ENCODE data around the gene GLE1. TPM values are rescaled to one million over a fixed set of nuclear protein-coding genes. Genes with fewer than 3 reads are reported as not detected.
A peak's percentile ranks its signal among the peaks of the same experiment; 100 is the strongest.
"Not testable (repeated sequence)": the region's sequence is repeated elsewhere in the genome, so short reads cannot be mapped to it uniquely, and the experiment has no call there.

GLE1 gene
- total and polyA plus RNA-seq, 8 donors = 10.3 to 33.5 (median 14.0) TPM

DNA sequence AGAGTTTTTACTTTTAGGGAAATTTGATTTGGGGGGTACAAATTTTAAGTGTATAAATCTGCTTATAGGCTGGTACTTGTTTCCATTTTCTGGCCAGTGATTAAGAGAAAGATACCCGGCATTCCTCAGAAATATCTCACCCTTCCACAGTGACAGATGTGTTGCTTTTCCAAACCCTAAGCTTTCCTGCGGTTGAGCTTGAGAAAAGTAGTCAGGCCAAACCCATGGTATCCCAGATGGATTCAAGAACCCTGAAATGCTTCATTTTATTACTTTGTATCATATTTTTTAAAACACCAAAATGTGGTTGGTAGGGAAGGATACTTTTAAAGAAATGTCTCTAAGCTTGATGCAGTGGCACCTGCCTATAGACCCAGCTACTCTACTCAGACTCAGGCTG, 71.4 kb downstream of the GLE1 start:
- intact Hi-C loops (cut with DNase I; ENCODE audit: low total_unique reads) = no loop called here
- H3K36me3 ChIP-seq = peaks cover 80 to 98% (median 96%) of the 10 kb centered on the region in 4 donors

DNA sequence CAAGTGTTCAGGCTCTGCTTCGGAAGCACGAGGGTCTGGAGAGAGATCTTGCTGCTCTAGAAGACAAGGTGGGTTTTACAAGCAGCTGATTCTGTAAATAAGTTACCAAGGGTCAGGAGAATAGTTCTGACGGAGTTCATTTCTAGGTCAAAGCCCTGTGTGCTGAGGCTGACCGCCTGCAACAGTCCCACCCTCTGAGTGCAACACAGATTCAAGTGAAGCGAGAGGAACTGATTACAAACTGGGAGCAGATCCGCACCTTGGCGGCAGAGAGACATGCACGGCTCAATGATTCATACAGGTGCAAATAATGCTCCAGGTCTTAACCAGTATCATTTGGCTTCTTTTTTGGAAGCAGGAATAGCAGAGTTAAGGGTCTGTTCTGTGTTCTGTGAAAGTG, 72.7 kb downstream of the GLE1 start:
- H3K36me3 ChIP-seq = peaks cover 83 to 98% (median 96%) of the 10 kb centered on the region in 4 donors
- H3K9me3 ChIP-seq = no peaks in the 10 kb centered on the region
- intact Hi-C loops (cut with DNase I; ENCODE audit: low total_unique reads) = no loop called here
- WGBS, 5 donors = 87 to 94% (median 90%) methylated on average over 8 of the region's 8 CpGs
- TF ChIP-seq CTCF (IDR thresholded peaks at IDR 0.05) = no peak
- TF ChIP-seq EP300 (IDR thresholded peaks at IDR 0.05) = no peak
- TF ChIP-seq POLR2AphosphoS5 (IDR thresholded peaks at IDR 0.05) = no peak
- TF ChIP-seq POLR2A (IDR thresholded peaks at IDR 0.05) = no peak
- H3K4me3 ChIP-seq = no peak overlapping the region
- H3K4me1 ChIP-seq = peaks cover 0 to 19% (median 5%) of the 10 kb centered on the region in 4 donors
- no peak for DNase-seq
- no peaks in the 10 kb centered on the region for H3K27me3 ChIP-seq
- H3K27ac ChIP-seq = no peak overlapping the region

More for the DNA sequence above, 71.4 kb downstream of the GLE1 start:
- Histone ChIP-seq H3K9me3 (no peaks in the 10 kb centered on the region), H3K27me3 (no peaks in the 10 kb centered on the region), H3K27ac (peak overlapping the region in 3 of 5 donors; percentile 11 to 38 (median 28)), H3K4me1 (peaks cover 0 to 19% (median 5%) of the 10 kb centered on the region in 4 donors), H3K4me3 (no peak overlapping the region)
- DNase-seq = no peak
- WGBS, 5 donors = 77 to 94% (median 87%) methylated on average over 2 of the region's 2 CpGs
- TF ChIP-seq POLR2AphosphoS5 (IDR thresholded peaks at IDR 0.05) (no peak), CTCF (IDR thresholded peaks at IDR 0.05) (no peak), EP300 (IDR thresholded peaks at IDR 0.05) (no peak)

DNA sequence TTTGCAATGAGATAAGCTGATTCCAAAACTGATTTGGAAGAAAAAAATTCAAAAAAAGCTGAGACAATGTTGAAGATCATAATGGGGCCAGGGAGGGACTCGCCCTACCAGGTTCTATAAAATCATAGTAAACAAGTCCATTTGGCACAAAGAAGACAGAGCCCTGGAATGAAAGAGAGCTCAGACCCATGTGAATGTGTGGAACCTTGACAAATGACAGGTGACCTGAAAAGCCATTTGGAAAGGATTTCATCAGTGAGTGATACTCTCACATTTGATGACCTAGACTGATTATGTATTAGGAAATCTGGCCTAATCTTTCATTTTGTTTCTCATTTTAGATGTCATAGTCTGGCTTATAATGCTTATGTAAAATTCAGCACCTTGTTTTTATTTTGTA, 74.7 kb downstream of the GLE1 start:
- peaks cover 91 to 100% (median 99%) of the 10 kb centered on the region in 4 donors for H3K36me3 ChIP-seq
- no peaks in the 10 kb centered on the region for H3K27me3 ChIP-seq
- H3K4me3 ChIP-seq = no peak overlapping the region
- no peaks in the 10 kb centered on the region for H3K9me3 ChIP-seq
- WGBS, 5 donors = 68 to 92% (median 83%) methylated on average over 1 of the region's 1 CpG
- H3K27ac ChIP-seq = no peak overlapping the region
- peaks cover 0 to 19% (median 5%) of the 10 kb centered on the region in 4 donors for H3K4me1 ChIP-seq
- no peak for TF ChIP-seq EP300 (IDR thresholded peaks at IDR 0.05)
- TF ChIP-seq CTCF (IDR thresholded peaks at IDR 0.05) = no peak
- no peak for TF ChIP-seq POLR2A (IDR thresholded peaks at IDR 0.05)
- TF ChIP-seq POLR2AphosphoS5 (IDR thresholded peaks at IDR 0.05) = no peak
- intact Hi-C loops (cut with DNase I; ENCODE audit: low total_unique reads) = no loop called here
- no peak for DNase-seq

- H3K4me3 ChIP-seq = no peak overlapping the region
- peaks cover 93 to 100% (median 100%) of the 10 kb centered on the region in 4 donors for H3K36me3 ChIP-seq
- H3K27ac ChIP-seq = no peak overlapping the region
- H3K27me3 ChIP-seq = no peaks in the 10 kb centered on the region
- 91 to 95% (median 93%) methylated on average over 10 of the region's 10 CpGs for WGBS, 5 donors
- TF ChIP-seq POLR2A (IDR thresholded peaks at IDR 0.05) (no peak), EP300 (IDR thresholded peaks at IDR 0.05) (no peak), POLR2AphosphoS5 (IDR thresholded peaks at IDR 0.05) (no peak), CTCF (IDR thresholded peaks at IDR 0.05) (no peak)
- intact Hi-C loops (cut with DNase I; ENCODE audit: low total_unique reads) = no loop called here
- no peaks in the 10 kb centered on the region for H3K9me3 ChIP-seq
- DNase-seq = no peak
- H3K4me1 ChIP-seq = peaks cover 0 to 5% (median under 1%) of the 10 kb centered on the region in 4 donors
Observed at GRCh38 chr9:128580731-128581130, 76.2 kb downstream of the GLE1 start.

DNA sequence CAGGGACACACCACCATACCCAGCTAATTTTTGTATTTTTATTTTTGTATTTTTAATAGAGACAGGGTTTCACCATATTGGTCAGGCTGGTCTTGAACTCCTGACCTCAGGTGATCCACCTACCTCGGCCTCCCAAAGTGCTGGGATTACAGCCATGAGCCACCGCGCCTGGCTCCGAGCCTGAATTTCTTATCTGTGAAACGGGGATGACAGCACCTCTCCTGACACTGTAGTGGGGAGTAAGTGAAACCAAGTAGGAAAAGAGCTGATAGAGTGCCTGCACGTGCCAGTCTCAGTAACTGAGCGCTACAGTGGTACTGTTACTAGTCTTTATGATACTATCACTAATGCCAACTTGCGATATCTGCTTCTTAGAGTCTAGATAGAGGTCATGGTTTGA, 80.6 kb downstream of the GLE1 start:
- peaks cover 90 to 100% (median 100%) of the 10 kb centered on the region in 4 donors for H3K36me3 ChIP-seq
- H3K9me3 ChIP-seq; H3K27ac ChIP-seq; H3K4me1 ChIP-seq; DNase-seq; H3K27me3 ChIP-seq; intact Hi-C loops (cut with DNase I; ENCODE audit: low total_unique reads); H3K4me3 ChIP-seq: not testable (repeated sequence)
- WGBS, 5 donors = 78 to 87% (median 83%) methylated on average over 8 of the region's 8 CpGs

DNA sequence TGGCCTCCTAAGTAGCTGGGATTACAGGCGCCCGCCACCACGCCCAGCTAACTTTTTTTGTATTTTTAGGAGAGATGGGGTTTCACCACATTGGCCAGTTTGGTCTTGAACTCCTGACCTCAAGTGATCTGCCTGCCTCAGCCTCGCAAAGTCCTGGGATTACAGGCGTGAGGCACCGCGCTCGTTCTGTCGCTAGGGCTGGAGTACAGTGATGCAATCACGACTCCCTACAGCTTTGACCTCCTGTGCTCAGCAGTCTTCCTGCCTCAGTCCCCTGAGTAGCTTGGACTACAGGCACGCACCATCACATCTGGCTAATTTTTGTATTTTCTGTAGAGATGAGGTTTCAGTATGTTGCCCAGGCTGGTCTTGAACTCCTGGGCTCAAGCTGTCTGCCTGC, 82.4 kb downstream of the GLE1 start:
- H3K27me3 ChIP-seq; H3K27ac ChIP-seq; H3K9me3 ChIP-seq; H3K4me3 ChIP-seq; DNase-seq; intact Hi-C loops (cut with DNase I; ENCODE audit: low total_unique reads); H3K4me1 ChIP-seq: not testable (repeated sequence)
- peaks cover 93 to 100% (median 100%) of the 10 kb centered on the region in 4 donors for H3K36me3 ChIP-seq
- 89 to 94% (median 92%) methylated on average over 11 of the region's 11 CpGs for WGBS, 5 donors

Measured in stomach (tissue), 9 donors.